GM23248 (cell line): ENCODE measurements around the gene LDOC1. TPM values are rescaled to one million over a fixed set of nuclear protein-coding genes. Genes with fewer than 3 reads are reported as not detected.
"Not testable (repeated sequence)": the region's sequence is repeated elsewhere in the genome, so short reads cannot be mapped to it uniquely, and the experiment has no call there.

ENCODE experiments used
- DNase-seq: peaks from one replicate; pipeline ENCODE4 v3.0.0-alpha.2; 2015
- H2AFZ ChIP-seq: fragments of 200-600 bp; sonication (generic); 2 replicates; pipeline ENCODE4 v1.6.1; 2016; ENCODE audit warnings: antibody characterized with exemption
- H3F3A ChIP-seq: fragments of 200-600 bp; sonication (generic); 2 replicates; pipeline ENCODE4 v1.6.1; 2016; ENCODE audit warnings: mild to moderate bottlenecking, antibody characterized with exemption, mixed run types; ENCODE audit not compliant: insufficient read depth
- H3K27ac ChIP-seq: fragments of 200-600 bp; sonication (generic); 2 replicates; pipeline ENCODE4 v1.5.1; 2016; ENCODE audit warnings: mild to moderate bottlenecking
- H3K27me3 ChIP-seq: fragments of 200-600 bp; sonication (generic); replicated peaks from 2 replicates; pipeline ENCODE4 v1.6.1; 2016; ENCODE audit warnings: mild to moderate bottlenecking; ENCODE audit not compliant: insufficient read depth
- H3K36me3 ChIP-seq: fragments of 200-600 bp; sonication (generic); 2 replicates; pipeline ENCODE4 v1.6.1; 2016; ENCODE audit warnings: low read depth, mild to moderate bottlenecking
- H3K4me1 ChIP-seq: fragments of 200-600 bp; sonication (generic); 2 replicates; pipeline ENCODE4 v1.6.1; 2016; ENCODE audit warnings: mild to moderate bottlenecking; ENCODE audit not compliant: insufficient read depth
- H3K4me2 ChIP-seq: fragments of 200-600 bp; sonication (generic); one replicate; pipeline ENCODE4 v1.6.1; 2016; ENCODE audit warnings: mild to moderate bottlenecking; ENCODE audit not compliant: unreplicated experiment
- H3K4me3 ChIP-seq: fragments of 200-600 bp; sonication (generic); 2 replicates; pipeline ENCODE4 v1.5.1; 2016; ENCODE audit warnings: mild to moderate bottlenecking
- H3K79me2 ChIP-seq: fragments of 200-600 bp; sonication (generic); 2 replicates; pipeline ENCODE4 v1.6.1; 2016; ENCODE audit warnings: mild to moderate bottlenecking; ENCODE audit not compliant: insufficient read depth
- H3K9ac ChIP-seq: fragments of 200-600 bp; sonication (generic); 2 replicates; pipeline ENCODE4 v1.6.1; 2016; ENCODE audit warnings: mild to moderate bottlenecking
- H3K9me2 ChIP-seq: fragments of 200-600 bp; sonication (generic); 2 replicates; pipeline ENCODE4 v1.6.1; 2016; ENCODE audit warnings: mixed run types, mild to moderate bottlenecking, moderate library complexity; ENCODE audit not compliant: insufficient read depth
- H3K9me3 ChIP-seq: fragments of 200-600 bp; sonication (generic); one replicate; pipeline ENCODE4 v1.6.1; 2017; ENCODE audit warnings: low read depth
- H4K20me1 ChIP-seq: fragments of 200-600 bp; sonication (generic); 2 replicates; pipeline ENCODE4 v1.6.0; 2016; ENCODE audit not compliant: insufficient read depth
- EZH2 ChIP-seq: fragments of 200-600 bp; sonication (generic); IDR thresholded peaks from 2 replicates; pipeline ENCODE4 v1.6.1; 2018; ENCODE audit warnings: antibody characterized with exemption, mild to moderate bottlenecking; ENCODE audit not compliant: insufficient read depth, poor library complexity, severe bottlenecking
- EZH2phosphoT487 ChIP-seq: fragments of 200-600 bp; sonication (generic); IDR thresholded peaks from 2 replicates; pipeline ENCODE4 v1.6.1; 2018; ENCODE audit warnings: antibody characterized with exemption, moderate library complexity, mild to moderate bottlenecking, low read depth; ENCODE audit not compliant: insufficient read depth
- WGBS, 2 experiments: methylation state at CpG; one replicate each; pipeline ENCODE4 v1.1.6; 2015 to 2017; ENCODE audit warnings: low lambda C conversion rate in 2 of 2, low coverage in 1 of 2; ENCODE audit errors: missing lambda C conversion rate in 2 of 2; 5-methylcytosine and 5-hydroxymethylcytosine counted together
- in situ Hi-C: fragments of 300-500 bp; cut with MboI; formaldehyde crosslinking; loops from 2 replicates; pipeline ENCODE4 v1.15.0; 2020
- polyA plus RNA-seq: library from polyadenylated mRNA; unstranded; fragments of >200 nt; fragmentation: Nextera tagmentation; extraction: Ambion mirVana; gene quantifications from 2 replicates; pipeline ENCODE4 v1.2.1, GENCODE V29; 2016
- total RNA-seq: library from RNA; depleted of rRNA; stranded (reverse); fragments of >200 nt; shearing (Covaris generic); gene quantifications from 2 replicates; pipeline ENCODE4 v1.2.3, GENCODE V29; 2014

The LDOC1 gene
- total and polyA plus RNA-seq, 2 experiments from 2014 or later: 1.5 to 23.1 TPM

GRCh38 chrX:141201962-141202361 lies 25.0 kb upstream of the LDOC1 start:
- 36 to 38% methylated on average over 3 of the region's 3 CpGs for WGBS, 2 experiments
- Histone ChIP-seq H4K20me1 (no peaks in the 10 kb centered on the region), H3K9ac (no peak overlapping the region), H3K79me2 (no peaks in the 10 kb centered on the region), H3K36me3 (no peaks in the 10 kb centered on the region), H3K4me1 (no peaks in the 10 kb centered on the region), H3K9me3 (no peaks in the 10 kb centered on the region), H3K27me3 (no peaks in the 10 kb centered on the region), H2AFZ (no peak overlapping the region), H3K4me2 (no peak overlapping the region), H3K27ac (no peak overlapping the region), H3F3A (no peaks in the 10 kb centered on the region), H3K9me2 (no peaks in the 10 kb centered on the region), H3K4me3 (no peak overlapping the region)
- in situ Hi-C loops: no loop called here
- TF ChIP-seq EZH2phosphoT487 (no peak), EZH2 (no peak)
- DNase-seq: no peak

- H3K9me2 ChIP-seq, H4K20me1 ChIP-seq, DNase-seq, H3K27me3 ChIP-seq, H2AFZ ChIP-seq, in situ Hi-C loops, H3F3A ChIP-seq, H3K4me2 ChIP-seq, H3K36me3 ChIP-seq, H3K4me3 ChIP-seq, H3K4me1 ChIP-seq, H3K9me3 ChIP-seq, H3K79me2 ChIP-seq, H3K9ac ChIP-seq, H3K27ac ChIP-seq: not testable (repeated sequence)
- WGBS, 2 experiments: 40 to 79% methylated on average over 2 to 9 of the region's 24 CpGs
These were observed 11.6 kb upstream of the LDOC1 start for GRCh38 chrX:141188573-141188972.

- 55 to 59% methylated on average over 5 of the region's 5 CpGs for WGBS, 2 experiments
These were observed 8.4 kb upstream of the LDOC1 start for GRCh38 chrX:141185366-141185765.

GRCh38 chrX:141183000-141183399 lies 6.1 kb upstream of the LDOC1 start:
- Histone ChIP-seq H2AFZ (no peak overlapping the region), H3K27me3 (no peaks in the 10 kb centered on the region), H4K20me1 (no peaks in the 10 kb centered on the region), H3K4me3 (no peak overlapping the region), H3K36me3 (no peaks in the 10 kb centered on the region), H3K4me1 (no peaks in the 10 kb centered on the region), H3K9me3 (no peaks in the 10 kb centered on the region), H3K27ac (no peak overlapping the region), H3K9me2 (no peaks in the 10 kb centered on the region), H3F3A (no peaks in the 10 kb centered on the region), H3K79me2 (no peaks in the 10 kb centered on the region), H3K4me2 (no peak overlapping the region), H3K9ac (no peak overlapping the region)
- DNase-seq: no peak
- WGBS, 2 experiments: 33 to 49% methylated on average over 5 of the region's 5 CpGs
- in situ Hi-C loops: no loop called here
- TF ChIP-seq EZH2 (no peak), EZH2phosphoT487 (no peak)

More at GRCh38 chrX:141185366-141185765, 8.4 kb upstream of the LDOC1 start:
- Histone ChIP-seq H3K4me2 (no peak overlapping the region), H4K20me1 (no peaks in the 10 kb centered on the region), H3K4me1 (no peaks in the 10 kb centered on the region), H3K36me3 (no peaks in the 10 kb centered on the region), H3K9me2 (no peaks in the 10 kb centered on the region), H3K27ac (no peak overlapping the region), H3K9me3 (no peaks in the 10 kb centered on the region), H3F3A (no peaks in the 10 kb centered on the region), H3K79me2 (no peaks in the 10 kb centered on the region), H3K4me3 (no peak overlapping the region), H2AFZ (no peak overlapping the region), H3K9ac (no peak overlapping the region), H3K27me3 (no peaks in the 10 kb centered on the region)
- no peak for TF ChIP-seq EZH2phosphoT487
- TF ChIP-seq EZH2: no peak
- no peak for DNase-seq
- in situ Hi-C loops: no loop called here

- Histone ChIP-seq H3K4me1 (no peaks in the 10 kb centered on the region), H3K27me3 (no peaks in the 10 kb centered on the region), H2AFZ (no peak overlapping the region), H3F3A (no peaks in the 10 kb centered on the region), H3K9ac (no peak overlapping the region), H3K4me3 (no peak overlapping the region), H3K79me2 (no peaks in the 10 kb centered on the region), H3K9me2 (no peaks in the 10 kb centered on the region), H4K20me1 (no peaks in the 10 kb centered on the region), H3K9me3 (no peaks in the 10 kb centered on the region), H3K4me2 (no peak overlapping the region), H3K36me3 (no peaks in the 10 kb centered on the region), H3K27ac (no peak overlapping the region)
- in situ Hi-C loops: no loop called here
- TF ChIP-seq EZH2 (no peak), EZH2phosphoT487 (no peak)
- WGBS, 2 experiments: 38 to 45% methylated on average over 6 to 7 of the region's 7 CpGs
- no peak for DNase-seq
These were observed 3.9 kb upstream of the LDOC1 start for GRCh38 chrX:141180851-141181250.
